NB4 (cell line): ENCODE measurements around the gene DLK1.

ENCODE experiments used
- MAX ChIP-seq: IDR thresholded peaks from 2 replicates; pipeline ENCODE4 v1.6.1; 2011; ENCODE audit warnings: low read depth, low read length
- POLR2A ChIP-seq: IDR thresholded peaks from 2 replicates; pipeline ENCODE4 v1.6.1; 2011; ENCODE audit warnings: mild to moderate bottlenecking; ENCODE audit not compliant: insufficient read length; ENCODE audit errors: extremely low read depth
- TF ChIP-seq, protein P1 (sequence below): IDR thresholded peaks from one replicate; pipeline ENCODE4 v1.5.1; 2012; ENCODE audit warnings: low read depth, low read length

- no peak for TF ChIP-seq POLR2A
- TF ChIP-seq, protein P1, sequence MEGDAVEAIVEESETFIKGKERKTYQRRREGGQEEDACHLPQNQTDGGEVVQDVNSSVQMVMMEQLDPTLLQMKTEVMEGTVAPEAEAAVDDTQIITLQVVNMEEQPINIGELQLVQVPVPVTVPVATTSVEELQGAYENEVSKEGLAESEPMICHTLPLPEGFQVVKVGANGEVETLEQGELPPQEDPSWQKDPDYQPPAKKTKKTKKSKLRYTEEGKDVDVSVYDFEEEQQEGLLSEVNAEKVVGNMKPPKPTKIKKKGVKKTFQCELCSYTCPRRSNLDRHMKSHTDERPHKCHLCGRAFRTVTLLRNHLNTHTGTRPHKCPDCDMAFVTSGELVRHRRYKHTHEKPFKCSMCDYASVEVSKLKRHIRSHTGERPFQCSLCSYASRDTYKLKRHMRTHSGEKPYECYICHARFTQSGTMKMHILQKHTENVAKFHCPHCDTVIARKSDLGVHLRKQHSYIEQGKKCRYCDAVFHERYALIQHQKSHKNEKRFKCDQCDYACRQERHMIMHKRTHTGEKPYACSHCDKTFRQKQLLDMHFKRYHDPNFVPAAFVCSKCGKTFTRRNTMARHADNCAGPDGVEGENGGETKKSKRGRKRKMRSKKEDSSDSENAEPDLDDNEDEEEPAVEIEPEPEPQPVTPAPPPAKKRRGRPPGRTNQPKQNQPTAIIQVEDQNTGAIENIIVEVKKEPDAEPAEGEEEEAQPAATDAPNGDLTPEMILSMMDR: no peak
- TF ChIP-seq MAX: no peak
These were observed 23.1 kb upstream of the DLK1 start for GRCh38 chr14:100703386-100704220.
